DND-41 (cell line): Measurements from ENCODE around the gene SLC35C1.

ENCODE experiments used
- EZH2 ChIP-seq: IDR thresholded peaks from 3 replicates; pipeline ENCODE4 v1.6.1; 2012; ENCODE audit warnings: borderline replicate concordance, low read depth, mild to moderate bottlenecking, moderate library complexity, low read length, inconsistent platforms; ENCODE audit not compliant: severe bottlenecking
- TF ChIP-seq, protein P1 (sequence below): IDR thresholded peaks from 2 replicates; pipeline ENCODE4 v1.5.1; 2012; ENCODE audit warnings: borderline replicate concordance, low read length, moderate library complexity, mild to moderate bottlenecking; ENCODE audit not compliant: poor library complexity, severe bottlenecking; ENCODE audit errors: extremely low read depth

DNA sequence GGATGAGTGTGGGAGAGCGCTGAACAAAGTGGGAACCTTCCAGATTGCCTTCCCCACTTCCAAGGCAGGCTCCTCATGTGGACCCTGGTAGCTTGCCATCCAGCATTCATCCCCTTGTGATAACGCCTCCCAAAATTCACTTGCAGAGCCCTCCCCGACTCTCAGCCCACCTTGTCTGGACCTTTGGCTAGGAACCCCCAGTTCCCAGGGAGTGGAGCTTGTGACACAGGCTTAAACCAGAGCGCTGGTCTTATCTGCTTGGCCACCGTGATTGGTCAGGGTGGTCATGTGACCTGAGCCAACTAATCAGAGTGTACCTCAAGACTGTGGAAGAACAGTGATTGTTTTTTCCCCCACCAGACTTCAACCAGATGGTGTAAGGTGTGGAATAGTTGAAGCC lies 9.6 kb upstream of the SLC35C1 start:
- TF ChIP-seq, protein P1, sequence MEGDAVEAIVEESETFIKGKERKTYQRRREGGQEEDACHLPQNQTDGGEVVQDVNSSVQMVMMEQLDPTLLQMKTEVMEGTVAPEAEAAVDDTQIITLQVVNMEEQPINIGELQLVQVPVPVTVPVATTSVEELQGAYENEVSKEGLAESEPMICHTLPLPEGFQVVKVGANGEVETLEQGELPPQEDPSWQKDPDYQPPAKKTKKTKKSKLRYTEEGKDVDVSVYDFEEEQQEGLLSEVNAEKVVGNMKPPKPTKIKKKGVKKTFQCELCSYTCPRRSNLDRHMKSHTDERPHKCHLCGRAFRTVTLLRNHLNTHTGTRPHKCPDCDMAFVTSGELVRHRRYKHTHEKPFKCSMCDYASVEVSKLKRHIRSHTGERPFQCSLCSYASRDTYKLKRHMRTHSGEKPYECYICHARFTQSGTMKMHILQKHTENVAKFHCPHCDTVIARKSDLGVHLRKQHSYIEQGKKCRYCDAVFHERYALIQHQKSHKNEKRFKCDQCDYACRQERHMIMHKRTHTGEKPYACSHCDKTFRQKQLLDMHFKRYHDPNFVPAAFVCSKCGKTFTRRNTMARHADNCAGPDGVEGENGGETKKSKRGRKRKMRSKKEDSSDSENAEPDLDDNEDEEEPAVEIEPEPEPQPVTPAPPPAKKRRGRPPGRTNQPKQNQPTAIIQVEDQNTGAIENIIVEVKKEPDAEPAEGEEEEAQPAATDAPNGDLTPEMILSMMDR: no peak
- no peak for TF ChIP-seq EZH2
